Activated CD4-positive, alpha-beta T cell treated with anti-CD3 and anti-CD28 coated beads, Interleukin-2, amount 50 U/mL, for 48 hours (primary cell): Measurements from ENCODE around the gene PDE8A.
"Not testable (repeated sequence)": the region's sequence is repeated elsewhere in the genome, so short reads cannot be mapped to it uniquely, and the experiment has no call there.

Experiments used
- DNase-seq, 2 experiments: peaks; one replicate each; pipeline ENCODE4 v3.0.0-alpha.2; 2020

Gene PDE8A

GRCh38 chr15:84992157-84992944 lies 10.7 kb downstream of the PDE8A start:
- DNase-seq = peak; percentile 47 to 62

GRCh38 chr15:84996055-84996454 lies 14.4 kb downstream of the PDE8A start:
- no peak for DNase-seq

GRCh38 chr15:84996714-84997113 lies 15.1 kb downstream of the PDE8A start:
- DNase-seq = not testable (repeated sequence)

GRCh38 chr15:84997214-84997613 lies 15.6 kb downstream of the PDE8A start:
- not testable (repeated sequence) for DNase-seq

- DNase-seq = no peak
These were observed 18.7 kb downstream of the PDE8A start for GRCh38 chr15:85000189-85000864.

- no peak for DNase-seq
These were observed 19.3 kb downstream of the PDE8A start for GRCh38 chr15:85000937-85001336.

- DNase-seq = no peak
These were observed 20.9 kb downstream of the PDE8A start for GRCh38 chr15:85002517-85002916.

GRCh38 chr15:85003593-85004312 lies 22.1 kb downstream of the PDE8A start:
- no peak for DNase-seq

- DNase-seq = no peak
These were observed 22.9 kb downstream of the PDE8A start for GRCh38 chr15:85004550-85004949.

- no peak for DNase-seq
These were observed 23.7 kb downstream of the PDE8A start for GRCh38 chr15:85005319-85005718.

- no peak for DNase-seq
These were observed 24.1 kb downstream of the PDE8A start for GRCh38 chr15:85005746-85006145.

GRCh38 chr15:85006201-85006600 lies 24.5 kb downstream of the PDE8A start:
- DNase-seq = no peak

- DNase-seq = no peak
These were observed 25.0 kb downstream of the PDE8A start for GRCh38 chr15:85006655-85007054.

- no peak for DNase-seq
These were observed 25.5 kb downstream of the PDE8A start for GRCh38 chr15:85007137-85007536.

- no peak for DNase-seq
These were observed 26.2 kb downstream of the PDE8A start for GRCh38 chr15:85007741-85008397.

GRCh38 chr15:85008474-85009260 lies 27.0 kb downstream of the PDE8A start:
- no peak for DNase-seq

GRCh38 chr15:85009435-85009834 lies 27.8 kb downstream of the PDE8A start:
- no peak for DNase-seq

GRCh38 chr15:85010071-85010385 lies 28.4 kb downstream of the PDE8A start:
- DNase-seq = no peak

- no peak for DNase-seq
These were observed 28.9 kb downstream of the PDE8A start for GRCh38 chr15:85010386-85011159.

GRCh38 chr15:85011160-85011571 lies 29.5 kb downstream of the PDE8A start:
- DNase-seq = no peak

GRCh38 chr15:85011724-85012123 lies 30.1 kb downstream of the PDE8A start:
- not testable (repeated sequence) for DNase-seq

- DNase-seq = no peak
These were observed 32.1 kb downstream of the PDE8A start for GRCh38 chr15:85013785-85014184.
